NCI-H524 treated with DMSO at 0.1 percent for 48 hours (cell line): ENCODE measurements around the gene GALNT18.

Experiments
- DNase-seq: peaks from one replicate; lab custom pipeline; 2025; lab: John Stamatoyannopoulos, UW

Gene GALNT18

DNA sequence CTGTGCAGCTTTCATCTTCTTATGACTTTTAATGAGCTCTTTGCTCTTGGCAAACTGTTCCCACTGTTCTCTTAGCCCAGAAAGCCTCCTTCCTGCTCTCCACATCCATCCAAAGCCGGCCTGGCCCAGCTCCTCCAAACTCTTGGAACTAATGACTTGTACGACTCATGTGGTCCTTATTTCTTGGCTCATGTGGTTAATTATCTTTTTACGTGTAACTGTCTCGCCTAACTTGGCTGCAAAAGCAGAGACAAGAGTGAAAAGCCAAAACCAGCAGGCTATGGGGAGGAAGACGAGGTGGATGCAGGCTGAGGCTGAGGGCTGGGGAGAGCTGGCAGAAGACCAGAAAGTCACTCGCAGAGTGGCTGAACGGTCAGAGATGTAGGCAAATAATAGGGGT, 274.2 kb downstream of the GALNT18 start:
- no peak for DNase-seq

DNA sequence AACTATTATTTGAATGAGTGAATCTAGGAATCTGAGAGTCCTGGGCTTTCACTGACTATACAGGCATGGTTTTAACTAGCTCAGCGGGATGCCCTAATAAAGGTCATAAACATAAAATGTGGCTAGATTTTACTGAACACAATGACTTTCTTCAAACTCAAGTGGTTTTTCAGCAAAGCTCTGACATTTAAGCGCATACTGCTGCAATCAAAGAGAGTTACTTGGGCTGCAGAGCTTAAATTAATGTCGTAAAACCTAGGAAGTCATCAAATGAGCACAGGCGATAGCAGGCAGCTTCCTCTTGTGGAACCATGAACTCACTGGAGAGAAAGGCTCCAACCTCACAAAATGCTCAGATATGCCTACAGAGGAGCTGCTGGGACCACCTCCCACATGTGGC, 275.5 kb downstream of the GALNT18 start:
- no peak for DNase-seq

DNA sequence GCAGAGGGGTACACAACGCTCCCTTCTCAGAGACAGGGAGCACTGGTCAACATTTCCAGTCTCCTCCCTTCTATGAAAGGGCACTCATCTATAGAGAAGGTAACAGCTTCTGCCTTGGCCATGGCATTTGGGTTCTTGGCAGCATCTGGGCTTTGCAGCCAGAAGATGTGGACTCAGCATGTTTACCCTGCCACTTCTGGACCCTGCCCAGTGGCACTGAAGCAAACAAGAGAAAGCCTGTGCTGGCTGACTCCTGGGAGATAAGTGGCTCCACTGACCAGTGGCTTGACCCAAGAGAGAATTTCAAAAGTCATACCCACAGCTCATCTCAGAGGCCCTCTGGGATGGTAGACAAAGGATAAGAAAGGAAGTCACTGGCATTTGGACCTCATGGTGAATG, 276.7 kb downstream of the GALNT18 start:
- DNase-seq, result no peak

DNA sequence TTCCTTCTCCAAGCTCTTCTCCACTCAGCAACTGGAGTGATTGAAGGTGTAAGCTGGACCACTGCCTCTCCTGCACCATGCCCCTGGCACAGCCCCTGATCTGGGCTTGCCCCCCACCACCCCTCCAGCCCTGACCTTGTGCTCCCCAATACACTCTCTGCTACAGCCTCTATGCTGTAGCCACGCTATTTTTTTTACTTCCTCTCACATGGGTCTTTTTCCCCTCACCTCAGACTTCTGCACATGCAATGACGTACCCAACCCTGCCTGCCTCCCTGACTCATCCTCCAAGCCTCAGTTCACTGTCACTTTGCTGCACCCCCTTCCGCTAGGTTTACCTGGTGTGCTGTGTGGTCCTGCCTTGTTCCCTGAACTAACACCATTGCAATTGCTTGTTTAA, 277.8 kb downstream of the GALNT18 start:
- no peak for DNase-seq

DNA sequence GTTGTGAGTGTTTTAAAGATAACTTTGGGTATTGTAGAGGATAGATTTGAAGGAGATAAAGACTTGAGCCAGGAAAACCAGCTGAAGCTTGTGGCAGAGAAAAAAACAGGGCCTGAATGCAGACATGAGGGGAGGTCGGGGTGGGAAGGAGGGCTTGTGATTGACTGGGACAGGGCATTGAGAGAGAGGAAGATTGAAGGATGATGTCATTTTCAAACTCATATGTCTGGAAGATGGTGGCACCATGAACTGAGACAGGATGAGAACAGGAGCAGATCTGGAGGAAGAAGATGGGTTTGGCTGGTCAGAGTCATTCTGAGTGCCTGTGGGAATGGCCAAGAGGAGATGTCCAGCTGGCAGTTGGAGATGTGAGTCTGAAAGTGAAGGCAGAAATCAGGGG, 283.5 kb downstream of the GALNT18 start:
- DNase-seq, result no peak

DNA sequence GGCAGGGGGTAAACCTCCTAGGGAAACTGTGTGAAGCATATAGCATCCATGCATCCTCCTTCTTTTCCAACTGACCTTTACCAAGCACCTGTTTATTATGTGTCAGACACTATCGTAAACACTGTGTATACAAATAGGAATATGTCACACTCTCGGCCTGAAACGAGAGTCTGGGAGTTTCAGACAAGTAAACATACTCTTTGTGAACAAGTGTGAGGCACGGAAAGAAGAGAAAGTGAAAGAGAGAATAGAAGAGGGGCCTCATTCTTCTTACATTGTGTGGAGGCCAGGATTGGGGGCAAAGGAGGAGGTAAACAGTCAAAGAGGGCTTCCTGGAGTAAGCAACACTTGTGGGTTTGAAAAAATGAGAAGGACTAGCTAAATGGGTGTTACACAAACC, 285.1 kb downstream of the GALNT18 start:
- no peak for DNase-seq

DNA sequence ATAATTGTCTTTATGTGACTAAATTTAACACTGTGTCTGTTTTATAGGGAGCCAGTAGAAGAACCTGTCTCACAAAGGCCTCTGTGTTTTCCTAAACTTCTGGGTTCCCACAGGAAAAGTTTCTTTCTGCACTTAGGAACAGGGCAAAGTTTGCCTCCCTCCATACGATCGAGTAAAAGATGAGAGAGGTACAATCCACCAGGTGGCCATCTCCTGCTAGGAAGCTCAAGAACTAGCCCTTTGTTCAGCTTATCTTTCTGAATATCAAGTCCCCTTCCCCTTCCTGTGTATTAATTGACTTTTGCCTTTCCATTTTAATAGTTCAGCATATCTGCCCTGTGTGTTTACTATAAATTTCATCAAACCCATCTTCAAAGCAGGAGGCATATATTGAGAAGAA, 286.8 kb downstream of the GALNT18 start:
- no peak for DNase-seq

DNA sequence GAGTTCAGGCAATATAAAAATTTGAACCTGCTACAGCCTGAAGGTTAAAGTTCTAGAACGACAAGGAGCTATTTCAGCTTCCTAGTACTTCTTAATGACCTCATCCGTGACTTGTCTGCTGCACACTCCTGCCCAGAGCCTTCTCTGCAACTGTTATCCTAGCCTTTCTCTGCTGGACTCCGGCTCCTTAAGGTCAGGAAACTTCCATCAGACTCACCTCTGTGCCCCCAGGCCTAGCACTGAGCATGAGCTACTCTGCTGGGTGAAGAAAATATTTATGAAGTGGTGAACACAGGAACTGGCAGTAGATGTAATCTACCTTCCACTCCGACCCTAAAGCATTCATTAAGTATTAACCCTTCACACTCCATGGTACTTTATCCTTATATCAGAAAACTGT, 287.2 kb downstream of the GALNT18 start:
- DNase-seq, result no peak

DNA sequence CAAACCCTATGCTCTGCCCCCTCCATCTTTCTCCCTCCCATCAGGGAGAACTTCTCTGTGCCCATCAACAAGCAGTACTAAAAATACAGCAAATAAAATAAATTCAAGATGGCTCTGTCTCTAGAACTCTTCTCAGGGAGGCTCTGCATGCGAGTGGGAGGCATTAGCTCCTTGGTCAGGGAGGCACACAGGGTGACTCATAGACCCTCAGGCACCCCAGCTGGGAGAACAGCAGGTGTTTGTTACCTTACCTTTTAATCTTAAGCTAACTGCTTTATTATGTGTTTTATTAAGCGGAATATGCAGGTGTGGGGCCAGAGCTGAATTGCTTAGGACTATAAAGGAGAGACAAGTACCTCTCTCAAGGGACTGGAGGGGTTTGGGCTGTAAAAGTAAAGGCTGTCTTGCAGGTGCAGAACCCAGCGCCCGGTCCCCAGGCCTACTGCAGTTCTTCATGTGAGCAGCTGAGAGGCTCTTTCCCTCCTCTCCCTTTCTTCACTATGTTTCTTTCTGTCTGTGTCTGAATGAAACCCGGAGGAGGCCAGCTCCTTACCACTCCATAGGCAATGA, 289.6 kb downstream of the GALNT18 start:
- no peak for DNase-seq

DNA sequence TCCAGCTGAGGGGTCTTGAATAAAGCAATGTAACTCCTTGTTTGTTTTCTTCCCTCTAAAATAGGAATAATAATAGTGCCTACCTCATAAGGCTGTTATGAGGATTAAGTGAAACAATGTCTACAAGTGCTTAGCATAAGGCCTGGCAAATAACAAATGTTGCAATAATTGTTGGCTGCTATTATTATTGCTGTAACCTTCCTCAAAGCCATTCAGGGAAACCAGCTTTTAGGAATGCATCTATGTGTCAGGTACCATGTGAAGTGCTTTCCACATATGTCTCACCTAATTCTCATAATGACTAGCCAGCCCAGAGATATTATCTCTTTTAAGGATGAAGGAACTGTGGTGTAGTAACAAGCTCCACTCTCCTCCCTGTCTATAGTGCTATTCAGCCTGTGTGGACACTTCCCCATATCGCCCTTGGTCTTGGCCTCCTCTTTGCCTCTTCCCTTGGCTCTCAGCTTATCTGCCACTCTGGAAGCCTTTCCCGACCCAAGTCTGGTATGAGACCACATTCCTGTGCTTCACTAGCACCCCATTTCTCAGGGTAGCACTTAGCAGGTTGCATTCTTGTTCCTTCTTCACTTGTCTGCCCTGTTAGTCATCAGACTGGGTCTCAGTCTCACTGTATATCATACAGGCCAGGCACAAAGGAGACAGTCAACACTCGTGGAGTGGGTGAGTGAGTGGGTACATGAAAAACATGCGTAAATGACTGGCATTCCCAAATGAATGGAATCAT, 292.6 kb downstream of the GALNT18 start:
- DNase-seq, result no peak

DNA sequence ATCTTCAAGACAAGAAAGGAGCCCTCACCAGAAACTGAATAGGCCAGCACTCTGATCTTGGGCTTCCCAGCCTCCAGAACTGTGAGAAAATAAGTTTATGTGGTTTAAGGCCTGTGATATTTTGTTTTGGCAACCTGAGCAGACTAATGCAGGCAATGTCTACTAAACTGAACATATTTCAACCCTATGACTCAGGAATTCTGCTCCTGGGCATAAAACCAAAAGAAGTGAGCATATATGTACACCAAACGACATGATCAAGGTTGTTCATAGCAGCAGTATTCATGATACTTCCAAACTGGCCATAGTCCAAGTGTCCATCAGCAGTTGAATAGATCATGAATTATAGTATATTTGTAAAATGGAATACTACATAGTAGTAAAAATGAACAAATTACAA, 297.7 kb downstream of the GALNT18 start:
- DNase-seq, result no peak

DNA sequence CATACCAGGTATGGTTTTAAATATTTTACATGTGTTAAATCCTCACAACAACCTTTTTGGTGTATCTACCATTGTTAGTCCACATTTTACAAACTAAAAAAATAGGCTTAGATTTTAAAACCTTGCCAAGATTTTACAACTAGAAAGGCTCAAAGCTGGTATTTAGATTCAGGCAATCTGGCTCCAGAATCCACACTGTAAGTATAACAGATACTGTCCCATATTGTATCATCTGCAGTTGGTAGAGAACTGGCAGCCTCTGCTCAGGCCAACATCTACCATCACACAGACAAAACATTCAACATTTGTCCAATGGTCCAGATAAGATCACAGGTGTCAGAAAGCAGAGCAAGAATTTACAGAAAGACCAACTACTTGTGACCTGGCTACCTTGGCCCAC, 299.7 kb downstream of the GALNT18 start:
- DNase-seq, result no peak

DNA sequence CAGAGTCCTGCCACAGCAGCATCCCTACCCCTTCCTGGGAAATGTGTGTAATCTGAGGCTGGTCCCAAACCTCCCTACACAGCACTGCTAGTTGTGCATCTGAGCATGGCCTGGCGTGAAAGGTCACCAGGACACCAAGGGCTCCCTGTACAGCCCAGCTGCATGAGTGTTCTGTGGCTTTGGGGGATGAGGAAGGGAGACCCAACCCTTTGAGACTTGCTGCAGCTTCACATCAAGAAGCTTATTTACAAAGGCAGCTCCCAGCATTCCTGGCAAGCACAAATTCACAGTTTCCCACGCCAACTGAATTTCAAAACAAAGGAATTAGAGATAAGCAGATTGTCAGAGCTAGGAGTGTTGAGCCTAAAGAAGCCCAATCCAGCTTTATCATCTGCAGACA, 301.0 kb downstream of the GALNT18 start:
- no peak for DNase-seq

DNA sequence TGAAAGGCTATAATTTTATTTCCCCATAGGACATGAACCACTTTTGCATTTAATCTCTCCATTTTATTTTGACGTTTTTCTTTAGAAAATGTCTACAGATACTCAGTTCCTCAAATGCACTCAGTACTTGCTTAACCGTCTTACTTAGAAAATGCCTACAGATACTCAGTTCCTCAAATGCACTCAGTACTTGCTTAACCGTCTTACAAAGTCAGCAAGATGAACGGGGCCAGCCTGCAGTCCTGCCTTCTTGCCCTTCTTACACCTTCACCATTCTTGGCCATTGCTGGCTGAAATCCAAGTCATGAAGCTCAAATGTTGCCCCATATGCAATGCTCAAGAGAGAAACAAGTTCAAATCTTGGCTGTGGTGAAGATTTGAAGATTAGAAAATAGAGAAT, 302.8 kb downstream of the GALNT18 start:
- no peak for DNase-seq

DNA sequence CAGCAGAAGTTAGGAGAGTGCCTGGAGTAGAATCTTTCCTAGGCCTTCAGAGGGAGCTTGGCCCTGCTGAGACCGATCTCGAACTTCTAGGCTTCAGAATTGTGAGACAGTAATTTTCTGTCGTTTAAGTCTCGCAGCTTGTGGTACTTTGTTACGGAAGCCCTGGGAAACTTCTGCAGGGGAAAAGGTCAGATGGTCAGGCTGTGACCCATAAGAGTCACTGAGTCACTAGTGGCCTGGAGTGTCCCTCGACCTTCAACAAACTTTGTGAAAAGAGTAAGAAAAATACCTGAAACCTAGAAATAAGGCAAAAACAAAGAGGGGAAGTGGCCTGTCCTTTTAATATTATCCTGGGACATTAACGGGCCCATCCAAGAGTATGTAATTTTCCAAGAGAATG, 303.3 kb downstream of the GALNT18 start:
- no peak for DNase-seq

DNA sequence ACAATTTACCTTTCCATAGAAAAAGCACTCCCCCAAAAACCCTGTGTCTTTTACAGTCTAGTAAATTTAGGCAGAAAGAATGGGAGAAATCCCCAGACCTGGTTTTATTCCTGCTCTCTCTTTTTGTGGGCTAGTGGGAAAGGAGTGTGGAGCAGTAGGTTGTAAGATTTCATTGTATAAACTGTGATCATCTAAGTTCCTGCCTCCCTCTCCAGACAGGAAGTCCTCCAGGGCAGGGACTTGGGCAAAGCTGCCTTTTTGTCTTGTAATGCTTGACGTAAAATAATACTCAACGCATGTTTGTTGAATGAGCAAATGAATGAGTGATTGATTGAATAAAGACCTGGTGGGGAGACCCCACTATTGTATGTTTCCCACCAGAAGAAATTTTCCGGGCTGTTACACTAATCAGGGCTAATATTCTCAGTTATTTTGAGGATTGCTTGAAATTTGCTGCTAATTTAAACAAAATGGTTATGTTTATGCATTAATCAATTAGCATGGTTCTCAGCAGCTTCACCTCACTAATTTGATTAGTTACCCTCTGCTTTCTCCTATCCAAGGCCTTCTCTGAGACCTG, 305.1 kb downstream of the GALNT18 start:
- DNase-seq, result no peak

DNA sequence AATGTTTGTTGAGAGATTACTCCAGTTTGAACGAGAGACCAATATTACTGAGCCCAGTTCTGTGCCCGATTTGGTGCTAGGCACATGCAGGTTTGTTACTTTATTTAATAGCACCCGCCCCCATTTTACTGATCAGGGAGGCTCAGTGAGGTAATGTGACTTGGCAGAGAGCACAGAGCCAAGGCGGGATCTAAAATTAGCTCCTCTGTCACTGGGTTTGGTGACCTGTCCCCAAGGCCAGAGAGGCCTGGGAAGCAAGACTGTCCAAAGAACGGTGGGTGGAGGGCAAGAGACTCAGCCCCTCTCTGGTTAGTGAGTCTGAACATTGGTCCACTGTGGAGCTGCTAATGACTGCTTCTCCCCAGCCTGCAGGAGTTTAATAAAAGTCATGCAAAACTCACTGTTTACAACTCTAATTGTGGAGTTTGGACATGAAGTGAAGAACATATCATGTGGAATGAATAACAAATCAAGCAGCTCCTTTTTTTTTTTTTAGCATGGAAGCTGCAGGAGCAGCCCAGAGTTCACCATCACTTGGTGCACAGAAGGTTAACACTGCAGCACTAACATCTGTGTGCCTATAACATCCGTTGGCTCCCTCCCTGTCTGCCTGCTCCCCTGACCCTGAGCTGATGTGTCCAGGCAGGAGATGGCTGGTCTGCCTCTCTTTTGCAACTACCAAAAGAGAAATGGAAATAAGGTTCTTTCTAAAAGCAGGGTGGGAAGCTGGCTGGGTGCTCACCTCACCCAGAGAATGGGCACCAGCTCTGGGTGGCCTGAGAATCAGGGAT, 307.7 kb downstream of the GALNT18 start:
- DNase-seq, result no peak

DNA sequence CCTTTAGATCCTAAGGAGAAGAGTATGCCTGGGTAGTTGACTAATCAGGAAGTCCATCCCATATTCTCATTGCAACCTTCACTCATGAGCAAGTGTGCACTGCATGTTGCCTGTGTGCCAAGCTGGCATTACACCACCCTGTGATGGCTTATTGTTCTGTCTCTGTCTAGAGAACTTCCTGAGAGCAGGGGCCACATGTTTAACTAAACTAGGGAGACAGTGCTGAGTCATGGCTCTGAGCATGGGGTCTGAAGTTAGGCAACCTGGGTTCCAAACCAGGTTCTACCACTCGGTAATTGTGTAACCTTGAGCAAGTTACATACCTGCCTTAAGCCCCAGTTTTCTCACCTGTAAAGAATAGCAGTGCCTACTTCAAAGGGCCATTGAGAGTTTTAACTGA, 308.4 kb downstream of the GALNT18 start:
- DNase-seq, result no peak

DNA sequence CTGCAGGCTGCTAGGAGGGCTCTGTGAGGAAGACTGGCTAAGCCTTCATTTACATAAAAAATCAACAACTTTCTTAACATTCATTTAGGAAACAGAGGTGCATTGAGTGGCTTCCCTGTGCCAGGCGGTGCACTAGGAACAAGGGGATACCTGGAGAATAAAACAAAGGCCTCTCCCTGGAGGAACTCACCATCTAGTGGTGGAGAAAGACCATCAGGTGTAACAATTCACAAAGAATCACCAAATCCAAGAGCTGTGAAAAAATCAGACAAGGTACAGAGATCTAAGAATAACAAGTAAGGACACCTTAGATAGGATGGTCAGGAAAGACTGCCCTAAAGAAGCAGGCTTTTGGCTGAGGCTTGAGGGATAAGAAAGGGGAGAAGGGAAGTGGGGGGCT, 309.1 kb downstream of the GALNT18 start:
- DNase-seq, result no peak

DNA sequence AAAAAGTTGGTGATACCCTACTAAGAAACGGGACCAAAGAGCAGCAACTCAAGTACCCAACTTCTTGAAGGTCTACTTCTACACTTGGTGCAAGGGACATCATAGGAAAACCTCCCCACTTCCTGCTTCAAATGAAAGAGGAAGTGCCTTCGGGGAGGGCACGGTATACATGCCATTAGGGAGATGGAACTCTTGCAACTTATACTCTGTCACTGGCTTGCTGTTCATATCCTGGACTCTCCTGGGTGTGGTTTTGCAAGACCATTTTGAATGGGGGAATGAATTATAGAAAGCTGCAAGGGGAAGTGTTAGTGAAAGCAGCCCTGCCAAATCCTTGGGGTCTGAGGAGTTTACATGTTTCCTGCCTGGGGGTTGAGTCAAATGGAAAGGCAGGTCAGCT, 310.6 kb downstream of the GALNT18 start:
- DNase-seq, result no peak

DNA sequence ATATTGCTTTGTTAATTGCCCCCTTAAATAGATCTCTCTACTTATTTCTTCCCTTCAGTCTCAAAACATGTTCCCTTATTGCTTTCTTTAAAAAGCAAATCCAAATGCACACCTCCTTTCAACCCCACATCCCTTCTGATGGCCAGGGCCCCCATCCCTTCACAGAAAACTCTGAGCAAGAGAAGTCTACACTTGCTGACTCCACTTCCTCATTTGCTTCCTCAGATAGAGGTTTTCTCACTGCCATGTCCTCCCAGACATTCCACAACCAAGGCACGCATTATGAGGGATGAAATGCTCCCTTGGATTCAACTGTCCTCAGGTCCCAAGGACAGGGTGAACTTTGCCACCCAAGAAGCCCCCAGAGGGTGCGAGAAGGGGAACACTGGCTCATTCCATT, 311.9 kb downstream of the GALNT18 start:
- DNase-seq, result no peak

DNA sequence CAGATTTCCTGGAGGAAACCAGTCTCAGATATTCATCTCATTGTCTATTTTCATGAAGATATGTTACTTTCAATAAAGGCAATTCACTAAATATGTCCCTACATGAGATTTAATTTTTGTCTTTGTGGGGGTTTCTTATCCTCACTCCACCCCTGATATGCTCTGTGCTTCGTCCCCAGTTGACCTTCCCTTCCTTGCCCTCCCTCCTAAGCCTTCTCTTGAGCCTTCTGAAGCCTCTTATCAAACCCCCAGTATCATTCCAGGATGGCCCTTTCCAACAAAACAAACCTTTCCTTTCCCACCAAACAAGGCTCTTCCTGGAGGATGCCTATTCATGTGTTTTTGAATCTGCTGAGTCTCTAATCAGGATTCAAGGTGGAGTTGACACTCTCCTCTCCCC, 313.6 kb downstream of the GALNT18 start:
- DNase-seq, result no peak

DNA sequence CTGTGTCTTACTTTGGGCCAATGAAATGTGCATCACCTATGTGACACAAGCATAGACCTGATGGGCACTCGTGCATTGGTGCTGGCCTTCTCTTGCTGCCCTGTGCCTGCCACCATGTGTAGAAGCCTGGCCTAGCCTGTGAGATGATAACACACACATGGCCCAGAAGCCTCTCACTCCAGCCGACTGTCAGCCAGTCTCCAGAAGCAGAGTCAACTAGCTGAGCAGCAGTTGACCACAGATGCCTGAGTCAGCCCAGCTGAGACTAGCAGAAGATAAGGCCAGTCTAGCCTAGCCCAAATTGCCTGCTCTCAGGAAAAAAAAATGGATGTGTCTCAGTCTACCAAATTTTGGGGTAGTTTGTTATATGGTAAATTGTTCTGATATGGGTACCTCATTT, 314.9 kb downstream of the GALNT18 start:
- DNase-seq, result no peak
